A549 (cell line): ENCODE results near the gene TRIO. TPM values are rescaled to one million over a fixed set of nuclear protein-coding genes. Genes with fewer than 3 reads are reported as not detected.

Experiments used
- ATAC-seq, 2 experiments: fragments of 200-7000 bp in 1 of 2; fragments of >200 bp in 1 of 2; cut with Nextera tagmentation in 1 of 2; cut with Tn5 transposase in 1 of 2; 3 replicates each; pipeline versions ENCODE4 v1.8.0 to v1.9.1; 2018 to 2020; ENCODE audit warnings: mild to moderate bottlenecking in 1 of 2, moderate library complexity in 1 of 2
- CTCF ChIA-PET: fragments of 300-600 bp; sonication (Branson Sonifier 250); formaldehyde crosslinking; extraction: SDS; loops from one replicate; lab custom pipeline; 2021; ENCODE audit warnings: antibody characterized with exemption, inconsistent platforms; lab: Yijun Ruan, JAX
- POLR2A ChIA-PET: fragments of 350-600 bp; formaldehyde crosslinking; extraction: SDS; loops from one replicate; lab custom pipeline; 2021; ENCODE audit warnings: antibody characterized with exemption, inconsistent platforms; lab: Yijun Ruan, JAX
- DNase-seq, 2 experiments: peaks; one replicate each; pipeline versions ENCODE4 v3.0.0 to v3.0.0-alpha.2; 2011 to 2016; ENCODE audit warnings: low read depth in 1 of 2, low spot score in 1 of 2
- FAIRE-seq: peaks from 2 replicates; lab custom pipeline; 2011; peaks lifted over from hg19 to GRCh38; lab: Jason Lieb, UNC
- H3K27ac ChIP-seq, 2 experiments: fragments of >200 bp; sonication (Bioruptor Twin); formaldehyde crosslinking; 3 replicates each; pipeline ENCODE4 v1.5.1; 2016 to 2017
- H3K4me1 ChIP-seq: fragments of >200 bp; sonication (Bioruptor Twin); formaldehyde crosslinking; 3 replicates; pipeline ENCODE4 v1.6.1; 2016
- H3K4me2 ChIP-seq: fragments of >200 bp; sonication (Bioruptor Twin); formaldehyde crosslinking; 3 replicates; pipeline ENCODE4 v1.6.1; 2016
- H3K4me3 ChIP-seq: fragments of >200 bp; sonication (Bioruptor Twin); formaldehyde crosslinking; 3 replicates; pipeline ENCODE4 v1.5.1; 2016
- H3K9me3 ChIP-seq: fragments of >200 bp; sonication (Bioruptor Twin); formaldehyde crosslinking; 3 replicates; pipeline ENCODE4 v1.6.1; 2016
- ATOH8 ChIP-seq: fragments of 250-450 bp; sonication (Bioruptor Pico); IDR thresholded peaks from 2 replicates; pipeline ENCODE4 v1.5.0; 2020; ENCODE audit warnings: low read depth, mild to moderate bottlenecking, moderate library complexity
- BCL3 ChIP-seq: fragments of >200 bp; sonication (Bioruptor Twin); formaldehyde crosslinking; IDR thresholded peaks from 3 replicates; pipeline ENCODE4 v1.6.1; 2016
- CHD2 ChIP-seq: fragments of 150-350 bp; IDR thresholded peaks from 2 replicates; pipeline ENCODE4 v1.6.1; 2014; ENCODE audit warnings: low read length; ENCODE audit not compliant: partially characterized antibody
- CHD4 ChIP-seq: fragments of 200-600 bp; sonication (generic); IDR thresholded peaks from 2 replicates; pipeline ENCODE4 v1.6.1; 2016; ENCODE audit warnings: antibody characterized with exemption, mild to moderate bottlenecking, borderline replicate concordance
- CTCF ChIP-seq: fragments of >200 bp; sonication (Bioruptor Twin); formaldehyde crosslinking; IDR thresholded peaks from 3 replicates; pipeline ENCODE4 v1.5.1; 2016
- EHF ChIP-seq: fragments of 250-450 bp; sonication (Bioruptor Pico); IDR thresholded peaks from 2 replicates; pipeline ENCODE4 v1.5.0; 2020; ENCODE audit warnings: mild to moderate bottlenecking
- EHMT2 ChIP-seq: fragments of 200-600 bp; sonication (generic); IDR thresholded peaks from 2 replicates; pipeline ENCODE4 v1.6.1; 2016; ENCODE audit warnings: antibody characterized with exemption, low read depth, mild to moderate bottlenecking, moderate library complexity
- EP300 ChIP-seq, 2 experiments: fragments of >200 bp; sonication (Bioruptor Twin); formaldehyde crosslinking; IDR thresholded peaks; 2 replicates in 1 of 2; 3 replicates in 1 of 2; pipeline ENCODE4 v1.6.1; 2016 to 2017
- ESRRA ChIP-seq: fragments of 150-350 bp; IDR thresholded peaks from 2 replicates; pipeline ENCODE4 v1.6.1; 2014; ENCODE audit warnings: mild to moderate bottlenecking, low read length, borderline replicate concordance
- HES2 ChIP-seq: fragments of >200 bp; sonication (Bioruptor Twin); formaldehyde crosslinking; IDR thresholded peaks from 2 replicates; pipeline ENCODE4 v1.6.1; 2016
- HEYL ChIP-seq: fragments of 250-450 bp; sonication (Bioruptor Pico); IDR thresholded peaks from 2 replicates; pipeline ENCODE4 v1.8.0; 2021; ENCODE audit warnings: mild to moderate bottlenecking, moderate library complexity
- JUN ChIP-seq, 2 experiments: fragments of >200 bp; sonication (Bioruptor Twin); formaldehyde crosslinking; IDR thresholded peaks; 2 replicates in 1 of 2; 3 replicates in 1 of 2; pipeline ENCODE4 v1.6.1; 2016 to 2017
- JUNB ChIP-seq: fragments of >200 bp; sonication (Bioruptor Twin); formaldehyde crosslinking; IDR thresholded peaks from 2 replicates; pipeline ENCODE4 v1.6.1; 2016
- KDM1A ChIP-seq: fragments of 200-600 bp; sonication (generic); IDR thresholded peaks from 2 replicates; pipeline ENCODE4 v1.6.1; 2016; ENCODE audit warnings: low read depth, mild to moderate bottlenecking
- MAX ChIP-seq: IDR thresholded peaks from 2 replicates; pipeline ENCODE4 v1.6.1; 2012
- RAD21 ChIP-seq, 2 experiments: fragments of >200 bp in 1 of 2; sonication (Bioruptor Twin) in 1 of 2; formaldehyde crosslinking in 1 of 2; IDR thresholded peaks in 1 of 2; conservative IDR thresholded peaks in 1 of 2; 2 replicates in 1 of 2; 3 replicates in 1 of 2; pipeline ENCODE4 v1.6.1; 2012 to 2018; ENCODE audit warnings: inconsistent platforms in 1 of 2
- RCOR1 ChIP-seq: fragments of 150-350 bp; IDR thresholded peaks from 2 replicates; pipeline ENCODE4 v1.6.1; 2014; ENCODE audit warnings: antibody characterized with exemption, low read length, low read depth
- RFX5 ChIP-seq: fragments of 450-650 bp; IDR thresholded peaks from 2 replicates; pipeline ENCODE4 v1.7.1; 2014; ENCODE audit warnings: antibody characterized with exemption, mild to moderate bottlenecking, moderate library complexity
- SREBF2 ChIP-seq: fragments of 450-650 bp; IDR thresholded peaks from 2 replicates; pipeline ENCODE4 v1.6.1; 2014; ENCODE audit warnings: mild to moderate bottlenecking, moderate library complexity
- USF2 ChIP-seq: fragments of 450-650 bp; IDR thresholded peaks from 2 replicates; pipeline ENCODE4 v1.6.1; 2014; ENCODE audit warnings: antibody characterized with exemption
- ZSCAN20 ChIP-seq: fragments of 250-450 bp; sonication (Bioruptor Pico); IDR thresholded peaks from 2 replicates; pipeline ENCODE4 v1.8.0; 2022; ENCODE audit warnings: mild to moderate bottlenecking, moderate library complexity
- WGBS: methylation state at CpG from one replicate; pipeline ENCODE4 v1.1.6; 2017; ENCODE audit errors: missing lambda C conversion rate; 5-methylcytosine and 5-hydroxymethylcytosine counted together
- polyA plus RNA-seq, 4 experiments: library from polyadenylated mRNA; depleted of rRNA in 3 of 4; stranded (reverse); fragments of >200 nt; fragmentation: RNase III in 1 of 4; extraction: RNeasy Plus Mini Kit Qiagen cat#74134 plus additional on column Dnase treatment in 1 of 4; gene quantifications; 2 replicates in 3 of 4; 3 replicates in 1 of 4; pipeline ENCODE4 v1.2.3, GENCODE V29; 2011 to 2017

TRIO gene
- polyA plus RNA-seq, 2 of the 4 experiments (the other 2 are of a cell fraction): 47.5 to 79.0 TPM

GRCh38 chr5:14486486-14486885, 343.3 kb downstream of the TRIO start:
- H3K9me3 ChIP-seq: no peaks in the 10 kb centered on the region
- H3K4me1 ChIP-seq: no peaks in the 10 kb centered on the region
- no peak for ATAC-seq
- POLR2A ChIA-PET: no interaction called here
- no peak overlapping the region for H3K4me3 ChIP-seq
- 96% methylated on average over 5 of the region's 5 CpGs for WGBS
- no peak overlapping the region for H3K27ac ChIP-seq
- FAIRE-seq: no peak
- DNase-seq: no peak
- no peak overlapping the region for H3K4me2 ChIP-seq
- TF ChIP-seq CHD2: no peak
- no peak for TF ChIP-seq HES2
- no peak for TF ChIP-seq MAX
- no peak for TF ChIP-seq HEYL
- no peak for TF ChIP-seq RAD21 (conservative IDR thresholded peaks at IDR 0.05 in 1 of 2, IDR thresholded peaks at IDR 0.05 in 1 of 2)
- TF ChIP-seq RFX5: no peak
- TF ChIP-seq ZSCAN20 (CRISPR knock-in tag): no peak
- no peak for TF ChIP-seq BCL3
- no peak for TF ChIP-seq EHMT2
- no peak for TF ChIP-seq CHD4
- no peak for TF ChIP-seq SREBF2
- TF ChIP-seq JUN (IDR thresholded peaks at IDR 0.05): no peak
- no peak for TF ChIP-seq RCOR1
- no peak for TF ChIP-seq ESRRA
- TF ChIP-seq JUNB: no peak
- no peak for TF ChIP-seq EHF
- TF ChIP-seq KDM1A: no peak
- no peak for TF ChIP-seq USF2
- CTCF ChIA-PET: interaction anchor here (1.1 to 1.5 kb wide), 2 partner anchors 11 to 14 kb away, joined by 3 read pairs; no protein-coding TSS in a partner anchor

- no peak for ATAC-seq
- H3K27ac ChIP-seq: no peak overlapping the region
- 99% methylated on average over 11 of the region's 62 CpGs for WGBS
- H3K4me2 ChIP-seq: no peak overlapping the region
- DNase-seq: no peak
- no peak overlapping the region for H3K4me3 ChIP-seq
- H3K9me3 ChIP-seq: no peaks in the 10 kb centered on the region
- POLR2A ChIA-PET: no interaction called here
- CTCF ChIA-PET: interaction anchor here (1.1 to 1.5 kb wide), 3 partner anchors 10 to 162 kb away, joined by 3 read pairs; no protein-coding TSS in a partner anchor
- TF ChIP-seq RAD21 (conservative IDR thresholded peaks at IDR 0.05 in 1 of 2, IDR thresholded peaks at IDR 0.05 in 1 of 2): no peak
- no peak for TF ChIP-seq CTCF
- TF ChIP-seq CHD4: no peak
- TF ChIP-seq ATOH8 (CRISPR knock-in tag): no peak
- no peak for TF ChIP-seq EP300 (IDR thresholded peaks at IDR 0.05)
- no peak for FAIRE-seq
- H3K4me1 ChIP-seq: no peaks in the 10 kb centered on the region
Measured at GRCh38 chr5:14486996-14487896, 344.1 kb downstream of the TRIO start.
